GM21528 (cell line): ENCODE results near the gene PARD6G.
"Not testable (repeated sequence)": the region's sequence is repeated elsewhere in the genome, so short reads cannot be mapped to it uniquely, and the experiment has no call there.

Source experiments
- ATAC-seq: cut with Tn5 transposase; IDR thresholded peaks from one replicate; pipeline ENCODE4 v1.9.1; 2021; ENCODE audit warnings: mild to moderate bottlenecking, moderate library complexity; ENCODE audit not compliant: unreplicated experiment, low FRiP score

PARD6G gene, protein sequence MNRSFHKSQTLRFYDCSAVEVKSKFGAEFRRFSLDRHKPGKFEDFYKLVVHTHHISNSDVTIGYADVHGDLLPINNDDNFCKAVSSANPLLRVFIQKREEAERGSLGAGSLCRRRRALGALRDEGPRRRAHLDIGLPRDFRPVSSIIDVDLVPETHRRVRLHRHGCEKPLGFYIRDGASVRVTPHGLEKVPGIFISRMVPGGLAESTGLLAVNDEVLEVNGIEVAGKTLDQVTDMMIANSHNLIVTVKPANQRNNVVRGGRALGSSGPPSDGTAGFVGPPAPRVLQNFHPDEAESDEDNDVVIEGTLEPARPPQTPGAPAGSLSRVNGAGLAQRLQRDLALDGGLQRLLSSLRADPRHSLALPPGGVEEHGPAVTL

GRCh38 chr18:80247393-80247841 is at the start of gene PARD6G:
Gene PARD6G (minus strand): TSS chr18:80247514. CDS start chr18:80247348, 166 bp downstream.
- ATAC-seq = no peak

DNA sequence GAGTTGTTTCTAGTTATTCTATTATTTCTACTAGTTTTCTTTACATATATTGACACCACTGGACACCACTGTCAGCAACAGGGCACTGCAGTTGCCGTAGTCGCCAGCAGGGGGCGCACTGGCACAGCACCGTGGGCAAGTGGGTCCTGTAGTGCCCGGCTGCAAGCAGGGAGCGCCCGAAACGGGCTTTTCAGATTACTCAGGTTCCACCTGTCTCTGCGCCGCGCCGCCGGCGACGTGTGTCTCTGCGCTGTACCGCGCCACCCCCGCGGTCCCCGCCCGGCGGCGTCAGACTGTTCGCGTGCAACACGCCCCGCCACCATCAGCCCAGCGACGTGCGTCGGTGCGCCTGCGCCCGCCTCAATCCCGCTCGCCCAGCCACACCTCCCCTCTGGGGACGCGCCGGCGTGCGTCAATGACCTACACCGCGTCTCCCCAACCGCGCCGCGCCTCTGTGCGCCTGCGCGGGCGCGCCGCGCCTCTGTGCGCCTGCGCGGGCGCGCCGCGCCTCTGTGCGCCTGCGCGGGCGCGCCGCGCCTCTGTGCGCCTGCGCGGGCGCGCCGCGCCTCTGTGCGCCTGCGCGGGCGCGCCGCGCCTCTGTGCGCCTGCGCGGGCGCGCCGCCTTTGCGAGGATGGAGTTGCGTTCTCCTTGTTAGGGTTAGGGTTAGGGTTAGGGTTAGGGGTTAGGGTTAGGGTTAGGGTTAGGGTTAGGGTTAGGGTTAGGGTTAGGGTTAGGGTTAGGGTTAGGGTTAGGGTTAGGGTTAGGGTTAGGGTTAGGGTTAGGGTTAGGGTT is 15.1 kb upstream of the PARD6G start:
- ATAC-seq = not testable (repeated sequence)

DNA sequence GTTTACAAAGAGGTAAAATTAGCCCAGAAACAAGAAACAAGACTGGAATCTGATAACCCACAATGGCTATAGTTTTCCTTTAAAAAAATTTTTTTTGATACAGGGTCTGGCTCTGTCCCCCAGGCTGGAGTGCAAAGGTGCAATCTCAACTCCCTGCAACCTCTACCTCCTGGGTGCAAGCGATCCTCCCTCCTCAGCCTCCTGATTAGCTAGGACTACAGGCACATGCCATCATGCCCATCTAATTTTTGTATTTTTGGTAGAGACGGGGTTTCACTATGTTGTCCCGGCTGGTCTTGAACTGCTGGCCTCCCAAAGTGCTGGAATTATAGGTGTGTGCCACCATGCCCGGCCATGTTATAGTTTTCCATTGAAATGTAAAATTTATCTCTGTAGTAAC is 12.3 kb upstream of the PARD6G start:
- ATAC-seq = no peak

DNA sequence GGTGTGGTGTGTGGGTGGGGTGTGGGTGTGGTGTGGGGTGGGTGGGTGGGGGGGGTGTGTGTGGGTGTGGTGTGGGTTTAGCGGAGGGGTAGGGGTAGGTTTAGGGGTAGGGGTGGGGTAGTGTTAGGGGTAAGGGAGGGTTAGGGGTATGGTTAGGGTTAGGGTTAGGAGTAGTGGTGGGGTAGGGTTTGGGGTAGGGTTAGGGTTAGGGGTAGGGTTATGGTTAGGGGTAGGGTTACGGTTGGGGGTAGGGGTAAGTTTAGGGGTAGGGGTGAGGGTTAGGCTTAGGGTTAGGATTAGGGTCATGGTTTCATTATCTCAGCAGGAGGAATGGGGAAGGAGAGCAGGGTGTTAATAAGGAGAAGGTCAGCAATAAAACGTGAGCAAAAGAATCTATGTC is 11.3 kb upstream of the PARD6G start:
- ATAC-seq = no peak

DNA sequence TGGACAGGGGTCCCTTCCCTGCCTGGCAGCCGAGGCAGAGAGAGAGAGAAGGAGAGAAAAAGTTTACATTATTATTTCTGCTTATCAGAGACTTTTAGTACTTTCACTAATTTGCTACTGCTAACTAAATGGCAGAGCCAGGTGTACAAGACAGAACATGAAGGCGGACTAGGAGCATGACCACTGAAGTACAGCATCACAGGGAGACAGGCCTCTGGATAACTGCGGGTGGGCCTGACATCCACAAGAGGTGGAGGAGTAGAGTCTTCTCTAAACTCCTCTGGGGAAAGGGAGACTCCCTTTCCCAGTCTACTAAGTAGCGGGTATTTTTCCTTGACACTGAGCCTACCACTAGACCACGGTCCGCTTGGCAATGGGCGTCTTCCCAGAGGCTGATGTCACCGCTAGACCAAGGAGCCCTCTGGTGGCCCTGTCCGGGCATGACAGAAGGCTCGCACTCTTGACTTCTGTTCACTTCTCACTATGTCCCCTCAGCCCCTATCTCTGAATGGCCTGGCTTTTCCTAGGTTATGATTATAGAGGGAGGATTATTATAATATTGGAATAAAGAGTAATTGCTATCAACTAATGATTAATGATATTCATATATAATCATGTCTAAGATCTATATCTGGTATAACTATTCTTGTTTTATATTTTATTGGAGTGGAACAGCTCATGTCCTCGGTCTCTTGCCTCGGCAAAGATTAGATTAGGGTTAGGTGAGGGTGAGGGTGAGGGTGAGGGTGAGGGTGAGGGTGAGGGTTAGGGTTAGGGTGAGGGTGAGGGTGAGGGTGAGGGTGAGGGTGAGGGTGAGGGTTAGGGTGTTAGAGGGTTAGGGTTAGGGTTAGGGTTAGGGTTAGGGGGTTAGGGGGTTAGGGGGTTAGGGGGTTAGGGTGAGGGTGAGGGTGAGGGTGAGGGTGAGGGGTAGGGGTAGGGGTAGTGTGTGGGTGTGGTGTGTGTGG is 10.5 kb upstream of the PARD6G start:
- ATAC-seq = not testable (repeated sequence)

GRCh38 chr18:80254971-80255500 is 7.7 kb upstream of the PARD6G start:
- no peak for ATAC-seq

DNA sequence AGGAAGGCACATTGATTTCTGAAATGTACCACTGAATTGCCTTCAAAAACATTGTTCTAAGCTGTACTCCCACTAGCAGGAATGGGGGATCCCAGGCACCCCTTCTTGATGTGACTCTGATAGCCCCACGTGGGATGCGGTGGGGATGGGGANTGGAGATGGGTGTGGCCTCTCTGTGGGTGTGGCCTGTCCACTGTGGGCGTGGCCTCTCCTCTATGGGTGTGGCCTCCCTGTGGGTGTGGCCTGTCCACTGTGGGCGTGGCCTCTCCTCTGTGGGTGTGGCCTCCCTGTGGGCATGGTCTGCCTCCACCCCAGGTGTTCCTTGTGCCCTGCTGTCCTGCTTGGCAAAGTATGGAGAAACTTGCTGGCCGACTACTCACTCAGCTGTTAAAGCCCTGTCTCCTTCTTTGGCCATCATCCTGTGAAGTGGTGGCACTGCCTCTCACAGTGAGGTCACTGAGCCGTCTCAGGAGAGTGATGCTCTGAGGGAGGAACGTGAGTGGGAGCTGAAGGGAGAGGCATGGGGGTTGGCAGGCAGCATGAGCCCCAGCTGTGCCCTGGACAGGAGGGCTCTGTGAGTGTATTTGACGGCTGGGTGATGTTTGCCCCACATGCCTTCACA is 6.7 kb upstream of the PARD6G start:
- ATAC-seq = no peak

GRCh38 chr18:80253236-80253635 is 5.9 kb upstream of the PARD6G start:
- ATAC-seq = no peak

DNA sequence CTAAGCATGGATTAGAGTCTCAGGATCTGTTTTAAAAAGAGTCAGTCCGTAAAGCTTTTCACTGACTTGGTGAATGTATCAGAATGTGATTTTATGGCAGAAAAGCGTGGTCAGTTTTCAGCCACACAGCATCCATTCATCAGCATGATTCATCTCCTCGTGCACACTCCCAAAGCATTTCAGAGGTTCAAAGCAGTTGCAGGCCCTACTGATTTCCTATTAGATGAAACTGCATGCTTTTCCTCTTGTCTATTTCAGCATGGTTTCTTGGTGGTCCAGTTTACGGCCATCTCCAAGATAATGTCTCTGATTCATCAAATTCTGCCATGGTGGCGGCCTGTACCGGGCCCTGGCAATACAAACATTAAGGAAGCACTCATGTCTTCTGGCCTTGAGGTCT is 4.8 kb upstream of the PARD6G start:
- no peak for ATAC-seq

DNA sequence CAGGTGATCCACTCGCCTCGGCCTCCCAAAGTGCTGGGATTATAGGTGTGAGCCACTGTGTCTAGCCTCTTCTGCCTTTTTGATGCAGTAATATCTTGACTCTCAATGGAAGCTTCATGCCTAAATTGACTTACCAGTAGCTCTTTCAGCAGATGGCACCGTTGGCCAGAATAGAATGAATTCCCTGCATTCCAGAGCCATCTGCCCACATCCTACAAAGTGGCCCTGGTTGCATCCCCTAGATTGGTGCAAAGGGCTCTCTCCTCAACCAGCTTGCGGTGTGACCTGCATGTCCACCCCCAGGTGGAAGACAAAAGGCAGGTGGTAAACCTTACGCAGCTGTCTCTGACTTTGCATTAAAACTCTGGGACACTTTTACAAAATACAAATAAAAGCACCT is 4.4 kb upstream of the PARD6G start:
- no peak for ATAC-seq

DNA sequence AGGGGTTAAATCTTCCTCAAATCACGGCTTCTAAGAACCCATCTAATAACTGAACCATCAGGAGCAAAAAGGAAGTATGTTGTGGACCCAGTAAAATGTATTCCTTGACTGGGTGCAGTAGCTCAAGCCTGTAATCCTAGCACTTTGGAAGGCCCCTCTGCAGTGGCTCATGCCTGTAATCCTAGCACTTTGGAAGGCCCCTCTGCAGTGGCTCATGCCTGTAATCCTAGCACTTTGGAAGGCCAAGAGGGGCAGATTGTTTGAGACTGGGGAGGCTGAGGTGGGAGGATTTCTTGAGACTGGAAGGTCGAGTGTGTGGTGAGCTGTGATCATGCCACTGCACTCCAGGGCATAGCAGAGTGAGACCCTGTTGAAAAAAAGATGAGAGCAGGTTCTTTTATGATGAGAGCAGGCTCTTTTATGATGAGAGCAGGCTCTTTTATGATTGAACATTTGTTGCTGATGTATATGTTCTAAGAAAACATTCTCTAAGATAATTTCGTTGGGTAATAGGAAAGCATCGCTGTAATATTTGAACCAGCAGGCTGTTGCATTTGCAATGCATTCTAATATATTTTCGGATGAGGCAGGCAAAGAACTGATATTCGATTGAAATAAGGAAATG is 3.5 kb upstream of the PARD6G start:
- ATAC-seq = no peak

DNA sequence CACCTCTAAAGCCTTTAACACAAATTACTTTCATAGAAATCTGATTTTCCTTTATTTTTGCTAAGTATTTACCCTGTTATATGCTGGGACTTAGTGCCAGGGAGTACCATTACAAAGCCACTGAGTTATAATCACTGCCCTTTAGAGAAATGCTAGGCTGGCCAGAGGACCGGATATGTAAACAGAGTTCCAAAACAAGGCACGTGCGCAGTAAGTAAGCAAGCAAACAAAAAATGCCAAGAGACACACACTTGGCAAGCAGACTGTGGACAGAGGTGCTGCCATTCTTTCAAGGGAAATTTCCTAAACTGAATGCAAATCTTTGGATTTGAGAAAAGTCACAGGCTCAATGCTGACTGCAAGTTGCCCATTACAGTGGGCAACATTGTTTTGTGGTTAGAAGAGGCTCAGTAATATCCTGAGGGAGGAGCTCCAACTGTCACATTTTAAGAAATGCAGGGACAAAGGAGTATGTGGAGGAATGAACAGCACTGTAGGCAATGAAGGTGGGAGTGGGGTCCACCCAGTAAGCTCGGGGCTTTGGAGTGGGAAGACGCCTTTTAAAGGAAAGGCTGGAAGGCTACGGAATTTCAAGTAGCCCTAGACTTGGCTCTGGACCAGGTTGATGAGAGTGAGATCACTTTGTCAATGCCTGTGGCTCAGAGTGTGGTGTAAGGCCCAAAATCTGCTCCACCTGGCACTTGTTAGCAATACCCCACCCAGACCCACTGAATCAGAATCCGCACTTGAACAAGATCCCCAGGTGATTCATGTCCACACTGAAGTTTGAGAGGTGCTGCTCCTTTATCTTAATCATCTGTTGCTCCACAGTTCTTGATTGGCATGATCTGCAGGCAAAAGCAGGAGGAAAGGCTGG is 2.1 kb upstream of the PARD6G start:
- no peak for ATAC-seq

GRCh38 chr18:80246445-80247392 is 595 bp downstream of the PARD6G start:
- no peak for ATAC-seq

DNA sequence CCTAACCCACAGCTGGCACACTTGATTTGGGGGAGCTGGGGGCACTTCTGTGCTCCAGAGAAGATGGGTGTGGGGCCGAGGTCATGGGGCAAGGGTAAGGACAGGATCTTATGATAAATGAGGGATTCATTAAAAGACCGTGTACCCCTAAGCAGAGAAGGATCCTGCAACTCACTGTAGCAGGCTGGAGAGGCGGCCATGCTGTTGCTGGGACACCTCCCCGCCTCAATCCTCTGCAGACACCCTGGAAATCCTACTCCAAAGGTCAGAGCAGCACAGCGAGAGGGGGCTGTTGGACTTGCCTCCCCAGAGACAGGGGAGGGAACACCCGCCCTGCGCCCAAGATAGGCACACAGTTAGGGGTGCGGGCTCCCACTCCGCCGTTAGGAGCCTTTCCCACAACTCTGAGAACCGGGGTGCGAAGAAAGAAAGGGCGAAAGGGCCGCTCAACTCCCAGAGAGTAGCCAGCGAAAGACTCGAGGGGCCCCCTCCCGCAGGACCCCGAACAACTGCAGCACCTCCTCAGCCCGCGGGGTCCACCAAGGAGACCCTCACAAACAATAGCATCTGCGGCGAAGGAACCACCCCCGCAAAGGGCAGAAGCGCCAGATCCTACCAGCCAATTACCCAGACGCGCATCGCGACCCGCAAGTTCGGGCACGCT is 1.4 kb downstream of the PARD6G start:
- ATAC-seq = no peak

DNA sequence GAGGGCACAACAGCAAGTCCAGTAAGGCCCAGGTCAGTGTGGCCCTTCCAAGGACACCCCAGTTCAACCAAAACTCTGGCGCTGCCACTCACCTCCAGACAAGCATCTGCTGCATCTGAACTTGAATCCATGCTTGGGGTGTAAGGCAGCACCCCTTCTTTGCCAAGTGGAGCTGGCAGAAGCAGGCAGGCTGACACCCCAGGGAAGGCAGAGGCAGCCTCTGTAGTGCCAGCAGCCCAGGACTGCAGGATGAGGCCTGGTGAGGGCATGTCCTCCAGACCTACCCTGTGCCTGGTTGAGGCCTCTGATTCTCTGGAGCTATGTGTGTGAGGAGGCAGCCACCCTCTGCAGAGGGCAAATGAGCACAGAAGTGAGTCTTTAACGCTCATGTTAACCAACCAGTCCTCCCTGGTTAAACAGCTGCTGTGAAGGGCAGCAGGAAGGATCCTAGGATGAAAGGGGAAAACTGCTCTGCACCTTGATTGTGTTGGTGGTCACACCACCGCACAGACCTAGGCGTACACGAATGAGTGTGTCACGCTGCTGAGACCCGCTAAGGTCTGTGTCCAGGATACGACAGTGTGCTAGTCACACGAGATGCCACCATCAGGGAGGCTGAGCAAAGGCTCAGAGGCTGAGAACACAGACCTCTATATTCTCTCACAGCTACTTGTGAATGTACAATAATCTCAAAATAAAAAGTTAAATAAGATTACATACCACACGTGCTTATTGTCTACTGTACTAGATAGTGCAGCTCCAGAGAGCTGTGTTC is 2.2 kb downstream of the PARD6G start:
- no peak for ATAC-seq

GRCh38 chr18:80244167-80244566 is 3.1 kb downstream of the PARD6G start:
- ATAC-seq = no peak
